ENCODE data around the gene OXCT1. TPM values are rescaled to one million over a fixed set of nuclear protein-coding genes. Genes with fewer than 3 reads are reported as not detected.
A peak's percentile ranks its signal among the peaks of the same experiment; 100 is the strongest.

OXCT1 gene
- total RNA-seq, 1 experiment from 2014 or later = 48.6 TPM

GRCh38 chr5:41883936-41884335 is 13.7 kb upstream of the OXCT1 start:
- Mint-ChIP-seq H3K27me3 (ENCODE audit: insufficient read depth, unreplicated experiment) (no peaks in the 10 kb centered on the region), H3K36me3 (ENCODE audit: insufficient read depth, unreplicated experiment) (no peaks in the 10 kb centered on the region), H3K9me3 (ENCODE audit: unreplicated experiment) (no peaks in the 10 kb centered on the region), H3K4me1 (ENCODE audit: insufficient read depth, unreplicated experiment) (no peaks in the 10 kb centered on the region), H3K27ac (ENCODE audit: low read depth, unreplicated experiment) (no peak overlapping the region), H3K4me3 (ENCODE audit: unreplicated experiment) (no peak overlapping the region)
- intact Hi-C loops (cut with micrococcal nuclease) = no loop called here
- DNase-seq (ENCODE audit: unreplicated experiment) = peak; percentile 38
- ChIA-PET POLR2A (interaction anchor here (0.8 to 1.0 kb wide), 3 partner anchors 10 to 20 kb away, joined by 3 to 4 read pairs (median 4); partner anchors contain the start of gene RIMOC1), CTCF (no interaction called here)
- no peak for TF ChIP-seq CTCF (IDR thresholded peaks at IDR 0.05; ENCODE audit: unreplicated experiment)
- BruUV-seq (replicated peaks) = no TSS peak

GRCh38 chr5:41883243-41883642 is 13.0 kb upstream of the OXCT1 start:
- no peak for DNase-seq (ENCODE audit: unreplicated experiment)
- Mint-ChIP-seq H3K27ac (ENCODE audit: low read depth, unreplicated experiment) (no peak overlapping the region), H3K9me3 (ENCODE audit: unreplicated experiment) (no peaks in the 10 kb centered on the region), H3K4me1 (ENCODE audit: insufficient read depth, unreplicated experiment) (no peaks in the 10 kb centered on the region), H3K27me3 (ENCODE audit: insufficient read depth, unreplicated experiment) (no peaks in the 10 kb centered on the region), H3K4me3 (ENCODE audit: unreplicated experiment) (no peak overlapping the region), H3K36me3 (ENCODE audit: insufficient read depth, unreplicated experiment) (no peaks in the 10 kb centered on the region)
- intact Hi-C loops (cut with micrococcal nuclease) = no loop called here
- BruUV-seq (replicated peaks) = no TSS peak
- TF ChIP-seq CTCF (IDR thresholded peaks at IDR 0.05; ENCODE audit: unreplicated experiment) = no peak
- ChIA-PET POLR2A (interaction anchor here (0.8 to 1.0 kb wide), 3 partner anchors 10 to 21 kb away, joined by 3 to 4 read pairs (median 4); partner anchors contain the start of gene RIMOC1), CTCF (no interaction called here)

GRCh38 chr5:41882765-41883164 is 12.5 kb upstream of the OXCT1 start:
- Mint-ChIP-seq H3K27me3 (ENCODE audit: insufficient read depth, unreplicated experiment) (no peaks in the 10 kb centered on the region), H3K4me3 (ENCODE audit: unreplicated experiment) (no peak overlapping the region), H3K4me1 (ENCODE audit: insufficient read depth, unreplicated experiment) (no peaks in the 10 kb centered on the region), H3K36me3 (ENCODE audit: insufficient read depth, unreplicated experiment) (no peaks in the 10 kb centered on the region), H3K27ac (ENCODE audit: low read depth, unreplicated experiment) (no peak overlapping the region), H3K9me3 (ENCODE audit: unreplicated experiment) (no peaks in the 10 kb centered on the region)
- intact Hi-C loops (cut with micrococcal nuclease) = no loop called here
- ChIA-PET POLR2A (no interaction called here), CTCF (interaction anchor here (1.7 kb wide), 1 partner anchor 22 kb away, joined by 4 read pairs; no protein-coding TSS in a partner anchor)
- DNase-seq (ENCODE audit: unreplicated experiment) = no peak
- no peak for TF ChIP-seq CTCF (IDR thresholded peaks at IDR 0.05; ENCODE audit: unreplicated experiment)
- BruUV-seq (replicated peaks) = no TSS peak

- no peak overlapping the region for H3K4me3 Mint-ChIP-seq (ENCODE audit: unreplicated experiment)
- H3K36me3 Mint-ChIP-seq (ENCODE audit: insufficient read depth, unreplicated experiment) = no peaks in the 10 kb centered on the region
- BruUV-seq (replicated peaks) = no TSS peak
- no peaks in the 10 kb centered on the region for H3K27me3 Mint-ChIP-seq (ENCODE audit: insufficient read depth, unreplicated experiment)
- intact Hi-C loops (cut with micrococcal nuclease) = no loop called here
- POLR2A ChIA-PET = interaction anchor here (0.6 kb wide), 1 partner anchor 53 kb away, joined by 3 read pairs; no protein-coding TSS in a partner anchor
- H3K9me3 Mint-ChIP-seq (ENCODE audit: unreplicated experiment) = no peaks in the 10 kb centered on the region
- no peak overlapping the region for H3K27ac Mint-ChIP-seq (ENCODE audit: low read depth, unreplicated experiment)
- DNase-seq (ENCODE audit: unreplicated experiment) = no peak
- TF ChIP-seq CTCF (IDR thresholded peaks at IDR 0.05; ENCODE audit: unreplicated experiment) = no peak
- H3K4me1 Mint-ChIP-seq (ENCODE audit: insufficient read depth, unreplicated experiment) = no peaks in the 10 kb centered on the region
- CTCF ChIA-PET = interaction anchor here (0.5 kb wide), 1 partner anchor 21 kb away, joined by 3 read pairs; no protein-coding TSS in a partner anchor
Observed at GRCh38 chr5:41878643-41879478, 8.6 kb upstream of the OXCT1 start.
